KOPT-K1 (cell line): ENCODE results near the gene ARF1.
A peak's percentile ranks its signal among the peaks of the same experiment; 100 is the strongest.

Experiments
- H3K27ac ChIP-seq: fragments of 200-600 bp; sonication (generic); 2 replicates; pipeline ENCODE4 v1.5.1; 2016; ENCODE audit warnings: antibody characterized with exemption, mild to moderate bottlenecking, low read depth, low read length; ENCODE audit not compliant: poor library complexity, severe bottlenecking
- H3K36me3 ChIP-seq: fragments of 200-600 bp; sonication (generic); 2 replicates; pipeline ENCODE4 v1.5.1; 2017; ENCODE audit warnings: antibody characterized with exemption, mild to moderate bottlenecking, low read length, moderate library complexity; ENCODE audit not compliant: insufficient read depth
- H3K9me3 ChIP-seq: fragments of 200-600 bp; sonication (generic); 2 replicates; pipeline ENCODE4 v1.5.1; 2017; ENCODE audit warnings: antibody characterized with exemption, low read length, mild to moderate bottlenecking; ENCODE audit not compliant: insufficient read depth, poor library complexity, severe bottlenecking

ARF1 gene

DNA sequence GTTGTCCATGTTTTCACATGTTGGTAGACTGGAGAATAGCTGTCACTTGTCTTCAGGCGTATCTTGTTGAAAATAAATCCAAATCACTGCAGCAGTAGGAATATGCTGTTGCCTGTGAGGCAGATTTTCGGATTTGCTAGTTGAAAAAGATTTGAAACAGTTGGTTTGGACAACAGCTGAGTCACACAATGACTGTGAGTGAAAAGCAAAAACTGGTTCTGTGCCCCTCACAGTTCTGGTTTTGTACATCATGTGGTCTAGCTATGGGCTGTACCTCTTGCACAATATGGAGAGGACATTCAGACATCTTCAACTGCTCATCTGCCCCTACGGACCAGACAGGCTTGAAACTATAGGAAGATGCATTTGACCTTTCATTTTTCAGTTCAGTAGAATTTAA lies 1.8 kb downstream of the ARF1 start:
- peak overlapping the region; percentile 97 for H3K27ac ChIP-seq

DNA sequence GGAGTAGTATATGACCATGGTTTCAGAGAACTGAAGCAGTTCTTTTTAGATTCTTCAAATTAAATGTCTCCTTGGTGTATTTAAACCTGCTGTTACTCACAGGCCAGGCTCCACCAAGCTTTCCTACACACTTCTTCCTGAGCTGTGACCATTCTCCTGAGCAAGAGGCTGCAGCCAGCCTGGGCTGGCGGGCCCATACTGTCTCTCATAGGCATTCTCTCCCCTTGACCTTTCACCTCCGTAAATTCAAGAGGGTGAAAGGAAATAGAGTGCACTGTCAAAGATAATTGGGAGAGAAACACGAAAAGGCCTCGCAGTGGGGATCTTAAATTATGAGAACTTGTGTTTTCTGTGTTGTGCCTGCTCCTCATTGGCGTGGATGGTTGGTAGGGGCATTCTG lies 2.3 kb downstream of the ARF1 start:
- H3K9me3 ChIP-seq: no peaks in the 10 kb centered on the region
- peaks cover 48% of the 10 kb centered on the region for H3K36me3 ChIP-seq
- H3K27ac ChIP-seq: no peak overlapping the region

More for the DNA sequence above, 1.8 kb downstream of the ARF1 start:
- peaks cover 48% of the 10 kb centered on the region for H3K36me3 ChIP-seq
- no peaks in the 10 kb centered on the region for H3K9me3 ChIP-seq

DNA sequence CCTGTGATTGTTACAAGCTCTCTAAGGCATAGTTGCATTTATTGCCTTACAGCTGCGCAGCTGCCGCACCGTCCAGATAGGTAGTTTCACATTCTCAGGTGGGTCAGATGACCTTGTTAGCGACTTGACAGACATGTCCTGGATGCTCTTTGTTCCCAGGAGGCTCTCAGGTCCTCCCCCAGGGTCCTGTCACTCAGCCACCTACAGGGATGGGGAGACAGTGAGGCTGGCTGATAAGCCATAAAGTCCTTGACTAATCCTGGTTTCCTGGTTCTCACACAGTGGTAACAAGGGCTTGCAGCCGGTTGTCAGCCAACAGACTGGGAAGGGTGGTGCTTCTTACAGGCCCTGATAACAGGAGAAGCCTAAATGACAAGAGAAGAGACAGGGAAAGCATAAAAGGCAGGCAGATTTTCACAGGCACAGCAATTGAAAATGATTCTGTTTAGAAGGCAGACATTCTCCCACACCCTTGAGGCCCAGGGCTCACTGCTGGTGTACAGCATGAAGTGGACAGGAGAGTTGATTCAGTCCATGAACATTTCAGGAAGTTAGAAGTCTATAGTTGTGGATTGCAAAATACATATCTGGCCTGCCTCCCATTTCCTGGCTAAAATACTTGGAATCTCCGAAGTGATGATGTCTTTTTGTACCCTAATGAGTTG lies 2.9 kb downstream of the ARF1 start:
- Histone ChIP-seq H3K36me3 (peaks cover 52% of the 10 kb centered on the region), H3K27ac (no peak overlapping the region), H3K9me3 (peaks cover under 1% of the 10 kb centered on the region)

DNA sequence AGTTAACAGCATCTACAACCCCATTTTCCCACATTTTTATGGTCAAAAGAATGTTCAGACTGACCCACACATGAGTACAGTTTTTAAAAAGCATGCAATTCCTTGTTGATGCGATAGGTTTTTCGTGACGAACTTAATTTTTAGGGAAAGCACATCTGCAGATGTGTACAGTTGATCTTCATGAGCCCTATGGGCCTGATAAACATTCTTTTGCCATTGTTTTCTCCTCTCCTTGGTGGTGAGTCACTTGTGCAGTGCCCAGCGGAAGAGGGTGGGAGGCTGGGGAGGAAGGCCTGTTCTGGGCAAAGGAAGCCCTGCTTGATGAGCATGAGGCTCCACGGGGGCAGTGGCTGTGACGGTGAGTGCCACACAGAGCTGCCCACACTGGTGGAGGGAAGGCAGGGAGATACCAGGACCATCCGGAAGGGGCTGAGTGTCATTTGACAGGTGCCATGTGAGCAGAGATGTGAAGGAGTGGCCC lies 5.3 kb downstream of the ARF1 start:
- Histone ChIP-seq H3K27ac (no peak overlapping the region), H3K9me3 (peaks cover 24% of the 10 kb centered on the region), H3K36me3 (peaks cover 76% of the 10 kb centered on the region)

DNA sequence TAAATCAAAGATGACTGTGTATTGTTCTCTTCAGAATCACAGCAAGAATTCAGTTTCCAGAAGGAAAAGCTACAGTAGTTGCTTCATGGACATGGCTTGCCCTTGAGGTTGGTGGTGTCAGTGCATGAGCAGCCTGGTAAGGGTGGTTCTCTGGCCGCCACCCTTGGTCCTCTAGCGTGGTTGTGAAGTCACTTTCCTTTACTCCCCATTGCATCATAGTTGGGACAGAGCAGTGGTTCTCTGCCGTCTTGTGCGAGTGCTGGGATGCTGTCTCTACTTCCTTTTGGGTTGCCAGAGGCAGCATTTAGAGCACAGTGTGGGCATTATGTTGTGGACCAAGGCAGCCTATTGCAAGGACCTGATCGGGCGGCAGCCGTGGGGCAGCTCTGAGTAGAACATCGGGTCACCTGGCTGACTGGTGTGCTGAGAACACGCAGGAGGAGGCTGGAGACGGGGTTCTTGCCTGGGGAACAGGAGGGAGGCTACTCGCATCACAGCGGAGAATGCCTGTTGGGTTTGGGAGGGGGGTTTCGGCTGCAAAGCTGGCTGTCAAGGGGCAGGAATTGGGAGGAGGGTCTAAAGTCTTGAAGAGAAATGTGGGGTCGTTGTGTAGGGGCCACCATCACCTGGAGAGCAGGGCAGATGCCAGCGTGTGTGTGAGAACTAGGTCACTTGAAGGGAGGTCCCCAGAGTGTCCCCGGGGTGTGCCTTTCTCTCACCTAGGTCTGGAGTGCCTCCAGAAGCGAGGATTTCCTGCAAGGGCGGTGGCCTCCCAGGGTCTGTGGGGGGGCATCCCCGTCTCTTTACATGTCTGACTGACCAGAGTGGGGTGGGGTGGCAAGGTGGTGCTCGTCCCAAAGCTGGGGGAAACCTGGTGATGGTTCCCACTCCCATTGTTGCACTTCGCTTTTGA lies 6.3 kb downstream of the ARF1 start:
- Histone ChIP-seq H3K9me3 (peaks cover 34% of the 10 kb centered on the region), H3K36me3 (peaks cover 87% of the 10 kb centered on the region), H3K27ac (no peak overlapping the region)

DNA sequence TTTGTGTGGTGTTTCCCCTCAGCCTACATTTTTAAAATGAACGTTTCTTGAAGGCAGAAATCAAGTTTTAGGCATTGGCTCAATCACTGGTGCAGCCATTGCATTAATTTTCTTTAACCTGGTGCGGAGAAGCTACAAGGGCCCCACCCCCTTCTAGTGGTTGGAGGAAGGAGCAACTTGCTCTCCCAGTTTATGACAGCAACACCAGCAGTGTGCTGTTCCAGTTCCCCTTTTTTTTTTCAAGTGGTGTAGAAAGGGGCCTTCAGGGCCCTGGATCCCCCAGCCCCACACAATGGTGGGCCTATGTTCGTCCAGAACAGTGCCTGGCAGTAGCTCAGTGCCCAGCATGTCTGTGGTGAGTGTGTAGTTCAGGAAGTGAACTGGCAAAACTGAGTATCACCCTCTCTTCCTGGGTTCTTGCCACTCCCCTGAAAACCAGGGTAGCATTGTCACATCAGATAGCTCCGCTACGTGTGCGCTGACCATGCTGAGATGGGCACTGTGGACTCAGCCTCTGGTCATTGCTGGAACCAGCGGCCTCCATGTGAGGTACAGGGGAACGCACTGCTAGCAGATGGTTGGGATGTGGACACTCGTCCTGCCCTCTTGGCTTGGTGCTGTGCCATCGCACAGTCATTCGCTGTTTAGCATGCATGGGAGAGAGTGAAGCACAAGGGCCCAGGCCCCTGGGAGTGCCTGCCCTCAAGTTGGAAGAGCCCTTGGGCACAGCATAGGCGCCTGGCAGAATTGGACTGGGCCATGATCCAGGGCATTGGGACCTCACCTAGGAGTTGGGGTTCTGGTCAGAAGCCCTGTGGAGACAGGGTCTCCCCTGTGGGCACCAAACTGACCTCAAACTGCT lies 7.2 kb downstream of the ARF1 start:
- H3K9me3 ChIP-seq: peaks cover 43% of the 10 kb centered on the region
- H3K27ac ChIP-seq: no peak overlapping the region
- H3K36me3 ChIP-seq: peaks cover 90% of the 10 kb centered on the region

DNA sequence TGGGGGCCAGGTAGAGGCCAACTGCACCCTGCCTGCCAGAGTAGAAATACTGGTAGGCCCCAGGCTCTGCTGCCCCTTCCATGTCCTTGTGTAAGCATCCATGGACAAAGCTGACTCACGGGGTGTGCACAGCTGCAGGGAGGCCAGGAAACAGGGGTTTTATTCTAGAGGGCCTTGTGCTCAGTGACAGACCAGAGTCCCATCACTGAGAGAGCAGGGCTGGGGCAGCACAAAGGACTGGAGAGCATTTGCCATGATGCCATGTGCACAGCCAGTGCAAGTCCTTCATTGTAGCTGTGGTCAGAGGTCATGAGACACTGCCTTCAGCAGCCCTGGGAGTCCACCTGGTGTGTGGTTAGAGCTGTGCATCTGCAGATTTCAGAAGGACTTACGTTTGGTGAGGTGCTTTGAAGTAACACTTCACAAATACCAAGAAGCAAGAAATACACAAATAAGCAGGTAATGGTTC lies 8.1 kb downstream of the ARF1 start:
- Histone ChIP-seq H3K36me3 (peaks cover 91% of the 10 kb centered on the region), H3K9me3 (peaks cover 52% of the 10 kb centered on the region), H3K27ac (no peak overlapping the region)

DNA sequence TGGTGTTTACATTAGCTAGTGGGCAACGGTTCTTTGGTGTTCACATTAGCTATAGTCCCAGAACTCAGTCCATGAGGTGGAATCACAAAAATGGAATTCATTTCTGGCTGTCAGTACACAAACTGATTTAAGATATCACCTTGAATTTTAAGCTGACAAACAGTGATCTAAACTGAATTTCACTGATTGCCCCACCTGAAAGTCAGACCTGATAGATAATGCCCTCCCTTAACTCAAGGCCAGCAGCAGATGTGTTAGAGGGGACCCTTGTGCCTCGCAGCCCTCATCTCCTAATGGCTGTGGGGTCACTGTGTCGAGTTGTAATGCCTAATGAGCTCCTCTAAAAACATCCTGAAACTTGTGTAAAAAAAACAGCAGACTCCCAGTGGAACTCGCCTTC lies 8.6 kb downstream of the ARF1 start:
- peaks cover 55% of the 10 kb centered on the region for H3K9me3 ChIP-seq
- peaks cover 92% of the 10 kb centered on the region for H3K36me3 ChIP-seq

DNA sequence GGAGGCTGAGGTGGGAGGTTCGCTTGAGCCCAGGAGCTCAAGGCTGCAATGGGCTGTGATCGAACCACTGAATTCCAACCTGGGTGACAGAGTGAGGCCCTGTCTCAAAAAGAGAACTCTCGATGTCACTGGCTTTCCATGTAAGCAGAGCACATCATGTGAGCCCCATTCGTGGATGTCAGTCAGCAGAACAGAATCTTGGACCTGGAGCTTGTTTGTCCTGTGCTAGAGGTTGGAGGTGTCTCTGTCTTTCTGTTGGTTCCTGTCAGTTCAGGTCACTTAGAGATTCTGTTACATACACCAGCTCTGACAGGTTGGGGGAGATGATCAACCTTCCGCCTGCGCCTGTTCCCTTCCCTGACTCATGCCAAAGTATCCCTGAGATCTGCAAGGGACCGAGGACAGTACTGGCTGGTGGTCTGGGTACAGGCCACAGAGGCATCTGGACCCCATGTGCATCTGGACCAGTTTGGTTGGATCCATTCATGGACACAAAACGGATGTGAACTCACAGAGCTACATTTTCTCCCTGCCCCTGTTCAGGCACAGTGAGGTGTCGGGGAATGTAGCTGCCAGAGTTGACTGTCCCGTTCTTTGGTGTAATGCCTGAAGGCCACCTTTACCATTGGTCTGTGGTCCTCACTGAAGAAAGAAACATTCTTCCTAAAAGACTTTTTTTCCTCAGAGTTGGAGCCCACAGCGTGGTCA lies 10.0 kb downstream of the ARF1 start:
- peaks cover 99% of the 10 kb centered on the region for H3K36me3 ChIP-seq
- no peak overlapping the region for H3K27ac ChIP-seq
- H3K9me3 ChIP-seq: peaks cover 55% of the 10 kb centered on the region

More for the DNA sequence above, 8.6 kb downstream of the ARF1 start:
- H3K27ac ChIP-seq: no peak overlapping the region

DNA sequence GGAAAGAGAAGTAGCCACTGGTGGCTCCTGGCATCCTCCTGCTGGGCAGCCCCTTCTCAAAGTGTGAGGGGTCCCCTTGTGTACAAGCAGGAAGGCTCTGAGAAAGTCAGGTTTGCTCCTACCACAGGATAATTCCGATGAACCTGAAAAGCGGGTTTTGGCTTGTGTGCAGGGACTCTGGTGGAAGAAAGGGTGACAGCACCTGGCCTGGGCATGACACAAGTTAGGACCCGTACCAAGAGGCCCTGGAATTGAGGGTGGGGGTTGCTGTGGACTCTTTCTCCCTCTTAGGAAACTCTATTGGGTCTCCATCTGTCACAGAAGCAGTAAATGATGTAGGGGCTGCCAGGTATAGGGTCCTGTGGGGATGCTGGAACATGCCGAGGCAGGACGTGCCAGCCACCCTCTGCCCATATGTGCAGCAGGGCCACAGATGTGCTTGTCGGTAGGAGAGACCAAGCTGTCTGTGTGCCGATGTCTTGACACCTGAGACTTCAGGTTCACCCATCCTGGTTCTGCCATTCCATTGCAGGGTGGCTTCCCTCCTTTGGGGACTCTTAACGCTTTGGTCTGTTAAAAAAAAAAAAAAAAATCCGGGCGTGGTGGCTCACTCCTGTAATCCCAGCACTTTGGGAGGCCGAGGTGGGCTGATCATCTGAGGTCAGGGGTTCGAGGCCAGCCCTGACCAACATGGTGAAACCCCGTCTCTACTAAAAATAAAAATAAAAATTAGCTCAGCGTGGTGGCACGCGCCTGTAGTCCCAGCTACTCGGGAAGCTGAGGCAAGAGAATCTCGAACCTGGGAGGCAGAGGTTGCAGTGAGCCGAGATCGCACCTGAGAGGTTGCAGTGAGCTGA lies 10.8 kb downstream of the ARF1 start:
- Histone ChIP-seq H3K36me3 (peaks cover 99% of the 10 kb centered on the region), H3K9me3 (peaks cover 55% of the 10 kb centered on the region)

DNA sequence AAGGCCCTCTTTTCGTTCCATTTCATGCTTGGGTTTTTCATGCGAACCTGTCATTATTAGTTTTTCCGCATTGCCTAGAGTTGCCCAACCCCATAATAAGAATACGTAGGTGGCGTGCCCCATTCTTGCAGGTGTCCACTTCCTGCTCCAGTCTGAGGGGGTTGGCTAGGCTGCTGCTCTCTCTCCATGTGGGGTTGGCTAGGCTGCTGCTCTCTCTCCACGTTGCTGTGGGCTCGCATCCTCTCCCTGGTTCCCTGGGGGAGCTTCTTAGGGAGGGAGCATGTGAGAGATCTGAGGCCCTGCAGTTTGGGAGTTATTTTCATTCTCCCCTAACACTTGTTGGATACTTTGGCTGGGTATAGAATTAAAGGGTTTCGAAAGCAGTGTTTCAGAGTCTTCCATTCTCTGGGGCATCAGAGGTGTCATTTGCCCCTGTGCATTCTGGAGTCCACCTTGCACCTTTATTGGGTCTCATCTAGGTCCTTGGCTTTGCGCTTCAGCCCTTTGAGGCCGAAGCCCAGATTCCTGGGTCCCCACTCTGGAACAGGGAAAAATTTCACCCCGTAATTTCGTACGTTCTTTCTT lies 12.0 kb downstream of the ARF1 start:
- peaks cover 55% of the 10 kb centered on the region for H3K9me3 ChIP-seq
- peaks cover 99% of the 10 kb centered on the region for H3K36me3 ChIP-seq
- no peak overlapping the region for H3K27ac ChIP-seq

More for the DNA sequence above, 10.8 kb downstream of the ARF1 start:
- no peak overlapping the region for H3K27ac ChIP-seq

DNA sequence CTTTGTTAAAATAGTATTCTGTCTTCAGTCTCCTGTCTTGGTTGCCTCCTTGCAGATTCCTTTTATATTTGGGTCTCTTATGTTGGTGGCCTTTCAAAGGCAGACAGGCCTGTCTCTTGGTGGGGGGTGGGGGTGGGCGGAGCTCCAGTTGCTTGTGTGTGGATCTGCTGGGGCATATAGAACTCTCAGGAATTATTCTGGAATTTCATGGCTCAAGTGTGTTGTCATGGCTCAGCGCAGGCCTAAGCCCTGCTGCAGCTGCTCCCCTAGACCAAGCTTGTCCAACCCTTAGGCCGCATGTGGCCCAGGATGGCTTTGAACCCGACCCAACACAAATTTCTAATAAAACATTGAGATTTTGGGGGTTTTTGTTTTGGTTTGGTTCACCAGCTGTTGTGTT lies 12.7 kb downstream of the ARF1 start:
- Histone ChIP-seq H3K36me3 (peaks cover 99% of the 10 kb centered on the region), H3K9me3 (peaks cover 55% of the 10 kb centered on the region), H3K27ac (no peak overlapping the region)

DNA sequence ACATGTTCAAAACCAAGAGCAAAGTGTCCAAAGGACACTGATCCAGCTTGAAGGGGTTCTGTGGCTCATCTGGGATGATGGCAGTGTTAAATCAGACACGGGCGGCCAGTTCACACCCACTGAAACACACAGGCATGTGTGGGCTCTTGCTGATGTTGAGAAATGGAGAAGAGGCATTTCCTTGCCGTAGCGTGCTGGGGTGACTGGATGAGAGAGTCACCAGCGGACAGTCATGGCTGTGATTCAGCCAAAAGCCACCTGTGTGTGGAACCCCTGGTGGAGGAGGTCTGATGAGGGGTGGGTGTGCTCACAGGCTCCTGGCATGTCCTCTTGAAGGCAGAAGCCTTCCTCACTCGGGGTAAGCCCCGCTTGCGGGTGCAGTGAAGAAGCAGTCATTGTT lies 13.4 kb downstream of the ARF1 start:
- peaks cover 100% of the 10 kb centered on the region for H3K36me3 ChIP-seq
- H3K27ac ChIP-seq: no peak overlapping the region
- peaks cover 49% of the 10 kb centered on the region for H3K9me3 ChIP-seq
